HG02588 (cell line): ENCODE results near the gene ASAP2.

Experiments
- ATAC-seq: cut with Tn5 transposase; IDR thresholded peaks from one replicate; pipeline ENCODE4 v1.9.1; 2021; ENCODE audit warnings: mild to moderate bottlenecking, moderate library complexity; ENCODE audit not compliant: unreplicated experiment

The ASAP2 gene

DNA sequence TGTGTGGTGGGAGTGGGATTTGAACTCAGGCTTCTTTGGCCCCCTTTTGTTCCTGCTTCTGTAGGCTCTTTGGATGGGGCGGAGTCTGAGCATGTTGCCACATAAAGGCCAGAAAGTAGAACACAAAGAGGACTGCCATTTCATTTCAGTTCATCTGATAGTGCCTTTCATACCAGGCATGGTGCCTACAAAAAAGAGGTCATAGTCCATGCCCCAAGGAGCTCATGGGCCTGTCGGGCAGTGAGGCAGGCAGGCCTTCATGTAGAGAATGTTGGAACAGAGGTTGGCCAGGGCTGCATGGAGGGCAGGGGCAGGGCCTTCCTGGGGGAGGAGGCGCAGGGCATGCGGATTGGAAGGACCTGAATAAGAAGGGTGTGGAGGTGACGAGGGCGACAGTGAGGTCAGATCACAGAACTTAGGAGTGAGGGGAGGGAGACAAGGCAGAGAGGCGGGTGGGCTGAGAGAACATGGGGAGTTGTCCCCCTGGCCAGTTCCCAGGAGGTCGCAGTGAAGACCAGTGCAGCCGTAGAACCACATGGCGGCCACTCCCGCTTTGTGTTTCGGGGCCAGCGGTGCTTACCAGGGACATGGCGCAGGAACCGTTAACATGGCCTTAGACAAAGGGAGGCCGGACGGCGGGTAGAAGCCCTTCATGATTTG, 167.6 kb downstream of the ASAP2 start:
- ATAC-seq: no peak

DNA sequence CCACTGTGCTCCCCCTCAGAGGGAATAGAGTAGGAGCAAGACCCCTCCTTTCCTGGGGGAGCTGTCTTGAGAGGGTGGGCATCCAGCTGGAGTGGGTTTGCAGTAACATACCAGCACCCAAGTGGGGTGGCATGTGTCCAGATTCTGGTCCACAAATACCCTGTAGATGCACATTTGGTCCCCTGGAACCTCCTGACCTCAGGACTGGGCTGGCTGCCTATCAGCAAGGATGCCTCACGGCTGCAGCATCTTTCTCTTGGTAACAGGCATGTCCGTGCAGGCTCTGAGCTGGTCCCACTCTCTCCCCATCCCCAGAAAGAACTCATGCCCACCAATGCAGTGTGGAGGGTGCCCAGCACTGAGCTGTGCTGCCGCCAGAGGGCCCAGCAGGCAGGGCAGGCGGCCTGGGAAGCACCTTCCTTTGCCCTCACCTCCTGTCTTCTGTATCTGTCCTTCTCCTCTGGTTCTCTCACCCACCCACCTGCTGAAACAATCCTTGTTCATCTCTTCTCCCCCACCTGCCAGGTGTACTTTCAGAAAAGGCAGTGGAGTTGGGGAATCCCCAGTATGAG, 169.3 kb downstream of the ASAP2 start:
- no peak for ATAC-seq

DNA sequence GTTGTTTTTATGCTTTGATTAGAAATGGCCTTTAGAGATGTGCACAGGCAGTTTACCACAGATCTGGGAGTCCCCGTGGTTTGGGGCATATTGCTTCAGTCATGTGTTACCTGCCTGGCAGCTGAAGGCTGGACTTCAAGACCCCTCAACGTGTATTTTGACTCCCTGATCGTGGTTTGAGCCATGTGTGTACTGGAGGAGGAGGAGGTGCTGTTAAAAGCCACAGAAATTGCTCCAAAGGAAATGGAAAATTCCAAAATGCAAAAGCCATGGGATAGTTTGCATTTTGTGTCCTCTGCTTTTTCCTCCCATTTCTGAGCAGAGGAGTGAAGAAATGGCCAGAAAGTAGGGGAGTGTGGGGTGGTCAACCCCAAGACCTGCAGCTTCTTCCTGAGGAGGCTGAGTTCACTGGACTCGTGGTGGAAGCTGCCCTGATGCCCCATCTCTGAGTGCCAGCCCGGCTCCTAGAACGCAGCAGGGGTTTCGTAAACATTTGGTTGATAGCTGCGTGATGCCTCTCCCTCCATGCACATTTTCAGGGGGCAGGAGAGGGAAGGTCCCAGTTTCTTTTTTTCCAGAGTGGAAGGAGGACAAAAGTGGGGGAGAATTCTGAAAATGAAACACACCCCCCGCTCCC, 171.0 kb downstream of the ASAP2 start:
- ATAC-seq: no peak

DNA sequence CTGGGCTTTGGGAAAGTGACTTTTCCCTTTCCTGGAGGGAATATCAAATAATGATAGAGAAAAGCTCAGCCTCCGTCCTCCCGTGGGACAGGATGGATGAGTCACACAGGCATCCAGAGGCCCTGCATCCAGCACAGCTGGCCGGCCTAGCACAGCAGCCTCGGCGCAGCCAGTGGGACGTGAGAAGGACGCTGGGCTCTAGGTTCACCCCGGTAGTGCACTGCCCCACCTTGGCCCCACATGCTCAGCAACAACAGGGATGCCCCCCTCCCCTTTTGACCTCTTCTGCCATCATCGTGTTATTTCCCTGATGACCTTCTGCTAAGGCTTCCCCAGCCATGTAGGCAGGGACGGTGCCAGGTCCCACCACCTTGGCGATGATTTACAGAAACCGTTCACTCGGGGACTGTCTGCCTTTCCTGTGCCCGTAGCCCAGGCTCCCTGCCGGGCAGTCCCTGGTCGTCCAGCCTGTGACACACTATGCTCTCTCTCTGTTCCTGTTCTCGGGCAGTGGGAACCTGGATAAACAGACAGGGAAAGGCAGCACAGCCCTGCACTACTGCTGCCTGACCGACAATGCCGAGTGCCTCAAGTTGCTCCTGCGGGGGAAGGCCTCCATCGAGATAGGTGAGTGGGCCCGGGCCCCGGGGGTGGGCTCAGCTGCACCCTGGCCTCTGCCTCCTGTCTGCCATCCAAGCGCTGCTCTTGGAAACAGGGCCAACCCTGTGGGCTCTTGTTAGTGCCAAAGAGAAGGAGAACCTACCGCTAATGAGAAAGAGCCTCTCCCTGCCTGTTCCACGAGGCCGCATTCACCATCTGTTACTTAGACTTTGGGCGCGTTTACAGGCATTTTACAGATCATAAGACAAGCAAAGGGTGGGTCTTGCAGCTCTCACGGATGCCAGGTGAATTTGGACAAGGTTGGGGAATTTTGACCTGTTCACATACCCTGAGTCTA, 172.1 kb downstream of the ASAP2 start:
- ATAC-seq: no peak

DNA sequence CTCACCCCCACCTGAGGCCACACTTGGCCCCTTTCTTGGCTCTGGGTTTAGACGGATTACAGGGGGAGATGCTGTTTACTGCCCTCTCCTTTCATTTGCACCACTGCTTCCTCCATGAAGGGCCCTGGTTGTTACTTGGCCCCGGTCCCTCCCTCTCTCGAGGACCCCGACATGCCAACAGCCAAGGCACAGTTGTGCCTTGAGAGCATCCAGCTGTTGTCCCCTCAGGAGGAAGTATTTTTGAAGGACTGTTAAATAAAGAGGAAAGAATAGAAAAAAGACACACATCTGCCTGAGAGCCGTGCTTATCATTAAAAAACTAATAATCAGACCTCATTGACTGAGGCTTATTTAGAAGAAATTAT, 172.8 kb downstream of the ASAP2 start:
- no peak for ATAC-seq

DNA sequence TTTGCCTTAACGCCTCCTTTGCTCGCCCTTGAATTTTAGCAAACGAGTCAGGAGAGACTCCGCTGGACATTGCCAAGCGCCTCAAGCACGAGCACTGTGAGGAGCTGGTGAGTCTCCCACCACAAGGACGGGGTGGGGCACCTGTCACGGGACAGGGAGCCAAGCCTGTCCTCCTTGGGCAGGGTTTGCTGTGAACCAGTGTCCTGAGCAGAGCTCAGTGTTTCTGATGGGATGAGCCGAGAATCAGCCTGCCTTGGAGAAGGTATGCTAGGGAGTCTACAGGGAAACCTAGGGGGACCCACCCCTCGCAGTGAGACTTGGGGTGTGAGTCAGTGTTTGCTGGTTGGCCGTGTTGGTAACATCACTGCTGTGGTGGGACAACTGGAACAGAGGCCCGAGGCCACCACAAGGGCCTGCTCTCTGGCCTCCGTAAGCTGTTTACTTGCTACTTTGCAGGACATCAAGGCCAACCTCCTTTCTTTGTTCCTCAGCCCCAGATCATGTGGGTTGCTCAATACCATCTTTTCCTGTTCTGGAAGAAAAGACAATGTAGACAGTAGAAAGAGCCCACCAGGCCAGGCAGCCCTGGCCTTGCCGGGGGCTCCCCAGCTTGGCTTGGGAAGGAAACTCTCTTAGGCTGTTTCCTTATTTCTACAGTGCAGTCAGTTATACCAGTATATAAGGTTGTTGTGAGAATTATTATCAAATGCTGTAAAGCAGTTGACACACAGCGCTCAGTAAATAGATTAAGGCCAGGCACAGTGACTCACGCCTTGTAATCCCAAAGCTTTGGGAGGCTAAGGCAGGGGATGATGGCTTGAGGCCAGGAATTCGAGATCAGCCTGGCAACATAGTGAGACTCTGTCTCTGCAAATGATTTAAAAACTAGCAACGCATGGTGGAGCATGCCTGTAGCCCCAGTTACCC, 174.4 kb downstream of the ASAP2 start:
- no peak for ATAC-seq

DNA sequence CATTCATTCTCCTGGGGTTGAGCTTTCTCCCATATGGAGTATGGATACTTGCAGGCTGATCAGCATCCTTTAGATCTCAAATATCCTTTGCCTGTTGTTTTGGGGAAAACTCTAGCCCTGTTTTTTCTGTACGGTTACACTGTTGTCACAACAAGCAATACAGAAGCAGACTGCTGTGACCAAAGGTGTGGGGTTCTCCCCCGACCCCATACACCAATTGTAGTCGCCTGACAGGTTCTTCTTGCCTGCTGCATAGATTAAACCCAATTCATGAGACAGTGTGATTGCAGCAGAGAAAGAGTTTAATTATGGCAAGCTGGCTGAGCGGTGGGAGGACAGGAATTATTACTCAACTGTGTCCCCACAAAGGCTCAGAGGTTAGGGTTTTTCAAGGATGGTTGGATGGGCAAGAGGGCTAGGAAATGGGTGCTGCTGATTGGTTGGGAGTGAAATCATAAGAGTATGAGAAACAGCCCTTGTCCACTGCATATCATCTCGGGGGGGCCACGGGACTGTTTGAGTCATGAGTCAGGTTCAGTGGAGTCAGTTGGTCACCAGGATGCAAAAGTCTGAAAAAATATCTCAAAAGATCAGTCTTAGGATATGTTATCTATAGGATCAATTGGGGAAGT, 176.1 kb downstream of the ASAP2 start:
- no peak for ATAC-seq

DNA sequence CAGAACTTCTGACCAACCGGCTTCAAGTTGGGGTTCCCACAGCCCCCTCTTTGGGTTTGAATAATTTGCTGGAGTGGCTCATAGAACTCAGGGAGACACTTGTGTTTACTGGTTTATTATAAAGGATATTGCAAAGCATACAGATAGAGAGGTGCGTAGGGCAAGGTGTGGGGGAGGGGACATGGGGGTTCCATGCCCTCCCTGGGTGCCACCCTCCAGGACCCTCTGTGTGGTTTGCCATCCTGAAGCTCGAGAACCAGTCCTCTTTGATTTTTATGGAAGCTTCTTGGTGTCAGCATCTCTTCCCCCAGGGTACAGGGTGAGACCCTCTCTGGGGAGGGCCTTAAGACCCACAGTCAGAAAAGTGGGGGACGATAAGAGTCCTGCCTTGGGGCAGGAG, 177.9 kb downstream of the ASAP2 start:
- ATAC-seq: no peak

DNA sequence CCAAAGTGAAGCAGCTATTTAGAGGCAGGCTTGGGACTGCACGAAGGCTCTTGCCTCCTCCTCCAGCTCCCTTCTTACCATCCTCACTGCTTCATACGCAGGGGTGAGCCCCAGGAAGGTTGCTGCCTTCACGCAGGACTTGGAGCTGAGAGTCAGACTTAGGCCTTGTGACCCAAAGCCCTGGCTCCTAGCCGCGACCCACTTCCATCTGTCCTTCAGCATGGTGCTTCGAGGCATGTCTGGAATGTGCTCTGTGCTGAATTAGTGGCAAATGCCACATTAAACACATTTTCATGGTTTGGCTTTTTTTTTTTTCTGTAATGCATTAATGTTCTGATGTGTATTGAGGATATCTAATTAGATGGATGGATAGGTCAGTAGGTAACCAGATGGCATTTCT, 179.2 kb downstream of the ASAP2 start:
- ATAC-seq: no peak

DNA sequence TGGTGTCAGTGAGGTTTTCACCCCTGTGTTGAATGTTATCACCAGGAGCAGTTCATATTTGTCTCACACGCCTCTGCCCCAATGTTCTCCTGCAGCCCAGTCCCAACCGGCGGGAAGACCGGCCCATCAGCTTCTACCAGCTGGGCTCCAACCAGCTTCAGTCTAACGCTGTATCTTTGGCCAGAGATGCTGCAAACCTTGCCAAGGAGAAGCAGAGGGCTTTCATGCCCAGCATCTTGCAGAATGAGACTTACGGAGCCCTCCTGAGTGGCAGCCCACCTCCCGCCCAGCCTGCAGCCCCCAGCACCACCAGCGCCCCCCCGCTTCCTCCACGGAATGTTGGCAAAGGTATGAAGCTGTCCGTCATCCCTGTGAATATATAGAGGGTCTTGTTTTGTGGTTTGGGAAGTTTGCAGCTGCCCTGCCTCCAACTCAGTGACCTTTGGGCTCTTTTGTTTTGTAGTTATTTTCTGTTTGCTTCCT, 181.6 kb downstream of the ASAP2 start:
- no peak for ATAC-seq

DNA sequence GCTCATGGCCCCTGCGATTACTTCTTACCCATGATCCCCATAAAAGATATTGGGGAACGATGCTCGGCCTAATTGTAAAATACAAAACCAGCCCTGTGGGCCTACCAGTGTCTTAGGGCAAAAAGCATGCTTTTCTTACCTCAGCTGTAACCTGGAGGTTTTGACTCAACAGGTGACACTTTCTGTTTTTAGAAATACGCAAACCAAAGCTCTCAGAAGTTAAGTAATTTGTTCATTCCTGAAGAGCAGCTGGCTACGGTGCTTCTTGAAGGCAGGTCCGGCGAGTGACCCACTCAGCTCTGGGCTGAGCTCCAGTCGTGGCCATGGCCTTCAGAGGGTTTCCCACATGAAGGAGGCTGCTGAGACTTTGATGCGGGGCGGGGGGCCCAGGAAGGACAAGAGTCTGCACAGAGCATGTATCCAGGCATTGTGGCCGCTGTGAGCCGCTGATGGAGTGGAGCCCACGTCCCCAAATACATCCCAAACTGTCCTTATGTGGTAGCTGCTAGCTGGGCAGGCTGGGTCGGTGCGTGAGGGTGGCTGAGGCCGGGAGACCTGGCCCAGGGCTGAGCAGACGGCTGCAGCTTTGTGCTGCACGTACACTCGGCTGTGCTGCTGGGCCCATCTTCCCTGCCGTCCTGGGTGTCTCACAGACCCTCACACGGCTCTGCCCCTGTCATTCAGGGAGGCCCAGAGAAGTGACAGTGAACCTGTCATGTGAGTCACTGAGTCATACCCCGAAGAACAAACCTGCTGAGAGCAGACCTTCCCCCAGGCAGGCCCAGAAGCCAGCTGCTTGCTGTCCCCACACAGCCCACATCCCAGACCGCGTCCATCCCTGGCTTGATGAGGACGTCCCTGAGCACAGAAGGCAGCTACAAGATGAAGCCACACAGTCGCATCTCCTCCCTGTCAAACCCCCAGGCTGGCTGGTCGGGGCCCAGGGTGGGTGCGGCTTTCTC, 182.6 kb downstream of the ASAP2 start:
- no peak for ATAC-seq

DNA sequence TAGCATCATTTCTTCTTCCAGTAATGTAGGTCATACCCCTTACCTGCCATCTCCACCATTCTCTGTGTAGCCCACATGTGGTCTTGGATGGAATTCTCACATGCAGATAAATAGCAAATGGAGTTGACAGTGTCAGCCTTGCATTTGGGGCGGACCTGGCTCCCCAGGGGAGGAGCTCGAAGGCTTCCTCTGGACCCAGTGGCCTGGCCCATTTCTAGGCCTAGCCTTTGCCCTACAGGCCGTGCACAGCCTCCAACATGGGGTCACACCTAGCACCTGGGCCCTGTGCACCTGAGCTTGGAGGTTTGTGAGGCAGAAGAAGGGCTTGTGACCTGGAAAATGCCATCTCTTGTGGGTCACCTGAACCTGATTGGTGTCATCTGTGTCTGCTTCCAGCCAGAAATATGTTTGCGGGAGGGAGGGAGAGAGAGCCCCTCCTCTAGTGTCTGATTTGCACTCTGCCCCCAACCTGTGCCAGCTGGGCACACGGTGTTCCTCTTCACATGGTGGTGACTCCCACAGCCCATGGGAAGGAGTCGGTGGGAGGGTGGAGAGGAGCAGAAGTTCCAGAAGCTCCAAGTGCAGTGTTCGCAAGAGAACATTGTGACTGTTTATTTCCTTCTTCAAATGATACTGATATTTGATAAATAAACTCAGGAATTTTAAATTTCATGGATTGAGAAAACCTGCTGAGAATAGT, 183.7 kb downstream of the ASAP2 start:
- ATAC-seq: no peak

DNA sequence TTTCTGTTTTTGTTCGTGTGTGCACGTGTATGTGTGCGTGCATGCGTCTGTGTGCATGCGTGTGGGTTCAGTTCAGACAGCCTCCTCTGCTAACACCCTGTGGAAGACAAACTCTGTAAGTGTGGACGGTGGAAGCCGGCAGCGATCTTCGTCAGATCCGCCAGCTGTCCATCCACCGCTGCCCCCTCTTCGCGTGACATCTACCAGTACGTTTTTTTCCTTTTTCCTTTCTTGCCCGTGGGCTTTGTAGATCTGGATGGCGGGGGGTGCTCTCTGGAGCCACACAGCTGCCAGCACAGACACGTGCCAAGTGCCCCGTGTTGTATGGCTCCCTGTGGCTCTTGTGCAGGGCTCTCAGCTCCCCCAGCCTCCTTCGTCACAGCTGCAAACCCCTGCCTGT, 184.4 kb downstream of the ASAP2 start:
- ATAC-seq: no peak

DNA sequence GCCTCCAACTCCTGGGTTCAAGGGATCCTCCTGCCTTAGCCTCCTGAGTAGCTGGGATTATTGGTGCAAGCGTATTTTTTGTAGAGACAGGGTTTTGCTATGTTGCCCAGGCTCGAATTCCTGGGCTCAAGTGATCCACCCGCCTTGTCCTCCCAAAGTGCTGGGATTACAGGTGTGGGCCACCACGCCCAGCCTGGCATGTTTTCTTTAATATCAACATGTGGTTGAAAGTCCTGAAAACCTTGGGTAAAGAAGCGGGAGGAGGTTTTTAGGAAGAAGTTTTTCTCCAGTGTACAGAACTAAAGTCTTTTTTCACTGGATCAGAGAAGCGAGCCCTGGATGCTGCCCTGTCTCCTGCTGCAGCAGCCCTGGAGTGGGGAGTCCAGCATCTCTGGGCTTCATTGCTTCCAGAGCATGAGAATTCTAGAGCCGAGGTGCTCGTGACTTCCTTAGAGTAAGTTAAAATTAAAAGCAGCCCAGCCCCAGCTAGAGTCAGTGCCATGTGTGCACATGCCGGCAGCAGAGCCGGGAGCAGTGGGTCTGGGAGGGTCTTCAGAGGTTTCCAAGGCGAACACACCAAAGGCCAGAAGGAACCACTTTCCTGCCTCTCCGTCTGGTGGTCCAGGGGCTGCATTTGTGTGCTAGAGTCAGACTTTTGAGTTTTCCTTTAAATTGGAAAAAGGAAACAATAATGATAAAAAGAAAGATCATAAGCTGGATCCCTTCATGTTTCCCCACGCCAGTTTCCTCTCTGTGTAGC, 185.5 kb downstream of the ASAP2 start:
- no peak for ATAC-seq

DNA sequence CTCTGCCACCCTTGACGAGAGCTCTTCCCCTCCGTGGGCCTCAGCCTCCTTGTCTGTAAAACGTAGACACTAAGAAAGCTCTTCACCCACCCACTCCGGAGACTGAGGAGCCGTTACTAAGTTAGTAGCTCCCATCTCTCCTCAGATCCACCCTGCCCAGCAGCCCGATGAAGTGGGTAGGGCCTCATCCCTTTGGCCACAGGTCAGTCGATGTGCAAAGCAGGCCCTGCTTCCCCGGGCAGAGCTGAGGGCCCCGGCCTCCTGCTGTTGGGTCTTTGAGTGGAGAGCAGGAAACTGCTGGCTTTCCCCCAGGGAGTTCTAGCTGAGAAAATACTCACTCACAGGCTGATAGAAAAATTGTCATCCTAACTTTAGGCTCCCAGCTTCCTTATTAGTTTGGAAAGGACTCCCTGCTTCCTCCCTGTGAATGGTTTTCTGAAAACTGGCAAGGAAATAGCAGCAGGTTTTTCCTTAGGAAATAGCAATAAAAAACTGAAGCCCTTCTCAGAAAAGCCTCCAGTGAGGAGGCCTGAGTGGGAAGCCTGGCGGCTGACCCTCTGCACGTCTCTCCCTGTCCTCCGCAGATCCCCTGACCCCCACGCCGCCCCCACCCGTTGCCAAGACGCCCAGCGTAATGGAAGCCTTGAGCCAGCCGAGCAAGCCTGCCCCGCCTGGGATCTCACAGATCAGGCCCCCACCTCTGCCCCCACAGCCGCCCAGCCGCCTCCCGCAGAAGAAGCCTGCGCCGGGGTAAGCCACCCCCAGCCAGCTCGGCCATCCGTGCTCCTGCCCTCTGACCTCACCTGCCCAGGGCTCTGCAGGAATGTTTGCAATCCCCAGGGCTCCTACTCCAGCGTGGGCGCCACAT, 186.5 kb downstream of the ASAP2 start:
- ATAC-seq: no peak

DNA sequence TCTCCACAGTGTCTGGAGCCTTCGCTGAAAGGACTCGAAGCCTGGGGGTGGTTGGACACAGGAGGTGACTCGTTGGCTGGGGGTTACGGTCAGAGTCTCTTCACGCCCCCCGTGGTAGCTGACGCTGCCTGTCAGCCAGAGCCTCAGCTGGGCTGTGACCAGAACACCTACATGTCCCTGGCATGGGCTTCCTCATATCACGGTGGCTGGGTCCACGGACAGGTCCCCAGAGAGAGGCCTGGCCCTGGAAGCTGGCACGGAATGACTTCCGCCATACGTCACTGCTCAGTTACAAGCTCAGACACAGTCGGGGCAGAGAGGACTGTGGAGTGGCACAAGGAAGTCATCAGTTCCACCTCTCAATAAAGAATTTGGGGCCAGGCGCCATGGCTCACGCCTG, 188.2 kb downstream of the ASAP2 start:
- ATAC-seq: no peak
